WTC11 (cell line): ENCODE data around the gene MRTFB. TPM values are rescaled to one million over a fixed set of nuclear protein-coding genes. Genes with fewer than 3 reads are reported as not detected.
A peak's percentile ranks its signal among the peaks of the same experiment; 100 is the strongest.

Experiments
- ATAC-seq: fragments of 200-7000 bp; cut with Tn5 transposase; 2 replicates; pipeline ENCODE4 v1.10.0; 2021; ENCODE audit warnings: mild to moderate bottlenecking, moderate library complexity
- CTCF ChIA-PET: fragments of 300-600 bp; sonication (Branson Sonifier 250); formaldehyde crosslinking; loops from one replicate; lab custom pipeline; 2021; ENCODE audit warnings: antibody characterized with exemption; lab: Charles Lee
- POLR2A ChIA-PET: fragments of 350-600 bp; sonication (Branson Sonifier 250); formaldehyde crosslinking; loops from one replicate; lab custom pipeline; 2021; ENCODE audit warnings: antibody characterized with exemption; lab: Charles Lee
- DNase-seq: peaks from one replicate; pipeline ENCODE4 v3.0.0; 2021; ENCODE audit warnings: low spot score
- H3K27ac Mint-ChIP-seq: 2 replicates; pipeline ENCODE4 v1.8.0; 2021; ENCODE audit warnings: mixed read lengths
- H3K27me3 Mint-ChIP-seq: 2 replicates; pipeline ENCODE4 v1.8.0; 2021; ENCODE audit warnings: low read depth, mild to moderate bottlenecking, moderate library complexity, mixed read lengths
- H3K36me3 Mint-ChIP-seq: 2 replicates; pipeline ENCODE4 v1.8.0; 2021; ENCODE audit warnings: mixed read lengths
- H3K4me1 Mint-ChIP-seq: 2 replicates; pipeline ENCODE4 v1.8.0; 2022; ENCODE audit warnings: mixed read lengths
- H3K4me3 Mint-ChIP-seq: 2 replicates; pipeline ENCODE4 v1.8.0; 2021; ENCODE audit warnings: mild to moderate bottlenecking, moderate library complexity, mixed read lengths
- H3K9me3 Mint-ChIP-seq: 2 replicates; pipeline ENCODE4 v1.8.0; 2021; ENCODE audit warnings: mixed read lengths
- ATF3 ChIP-seq: sonication (generic); formaldehyde crosslinking; conservative IDR thresholded peaks from 2 replicates; pipeline ENCODE4 v1.8.1; 2022; ENCODE audit warnings: mild to moderate bottlenecking, missing genetic modification reagents
- CREM ChIP-seq: sonication (generic); formaldehyde crosslinking; IDR thresholded peaks from 2 replicates; pipeline ENCODE4 v1.8.1; 2022; ENCODE audit warnings: mild to moderate bottlenecking, missing genetic modification reagents, moderate library complexity
- E2F4 ChIP-seq: sonication (generic); formaldehyde crosslinking; IDR thresholded peaks from 2 replicates; pipeline ENCODE4 v1.8.1; 2022; ENCODE audit warnings: low read depth, mild to moderate bottlenecking, moderate library complexity, missing genetic modification reagents, borderline replicate concordance
- ELF4 ChIP-seq: sonication (generic); formaldehyde crosslinking; IDR thresholded peaks from 2 replicates; pipeline ENCODE4 v1.8.1; 2022; ENCODE audit warnings: low read depth, mild to moderate bottlenecking, moderate library complexity, missing genetic modification reagents
- ERG ChIP-seq: fragments of 250-450 bp; sonication (Bioruptor Pico); IDR thresholded peaks from 2 replicates; pipeline ENCODE4 v1.8.0; 2021; ENCODE audit warnings: mild to moderate bottlenecking
- FOXJ3 ChIP-seq: sonication (generic); formaldehyde crosslinking; IDR thresholded peaks from 2 replicates; pipeline ENCODE4 v1.9.0; 2021; ENCODE audit warnings: missing genetic modification reagents, mild to moderate bottlenecking, borderline replicate concordance
- GRHL2 ChIP-seq: fragments of 250-450 bp; sonication (Bioruptor Pico); IDR thresholded peaks from 2 replicates; pipeline ENCODE4 v1.8.0; 2022; ENCODE audit warnings: mild to moderate bottlenecking, moderate library complexity; ENCODE audit not compliant: insufficient replicate concordance, severe bottlenecking
- GTF2I ChIP-seq: fragments of 250-450 bp; sonication (Bioruptor Pico); conservative IDR thresholded peaks from 2 replicates; pipeline ENCODE4 v1.4.0; 2021; ENCODE audit warnings: mild to moderate bottlenecking
- JAZF1 ChIP-seq: fragments of 250-450 bp; sonication (Bioruptor Pico); IDR thresholded peaks from 2 replicates; pipeline ENCODE4 v1.9.0; 2021; ENCODE audit warnings: moderate library complexity, mild to moderate bottlenecking, inconsistent platforms
- RELA ChIP-seq: sonication (generic); formaldehyde crosslinking; IDR thresholded peaks from 2 replicates; pipeline ENCODE4 v1.8.1; 2022; ENCODE audit warnings: missing genetic modification reagents, mild to moderate bottlenecking, borderline replicate concordance
- TEAD4 ChIP-seq: sonication (generic); formaldehyde crosslinking; IDR thresholded peaks from 2 replicates; pipeline ENCODE4 v1.8.0; 2022; ENCODE audit warnings: mild to moderate bottlenecking, missing genetic modification reagents
- USF2 ChIP-seq: sonication (generic); formaldehyde crosslinking; IDR thresholded peaks from 2 replicates; pipeline ENCODE4 v1.8.1; 2023; ENCODE audit warnings: mild to moderate bottlenecking, missing genetic modification reagents, moderate library complexity
- ZNF671 ChIP-seq: fragments of 250-450 bp; sonication (Bioruptor Pico); IDR thresholded peaks from 2 replicates; pipeline ENCODE4 v1.8.0; 2021; ENCODE audit warnings: mild to moderate bottlenecking
- total RNA-seq: library from RNA; stranded (reverse); gene quantifications from 3 replicates; pipeline ENCODE4 v1.2.3, GENCODE V29; 2021
- TF ChIP-seq, protein P1 (sequence below): sonication (generic); formaldehyde crosslinking; IDR thresholded peaks from 2 replicates; pipeline ENCODE4 v1.8.0; 2022; ENCODE audit warnings: mild to moderate bottlenecking, missing genetic modification reagents
- TF ChIP-seq, protein P2 (sequence below): fragments of 250-450 bp; sonication (Bioruptor Pico); IDR thresholded peaks from 2 replicates; pipeline ENCODE4 v2.1.2; 2022; ENCODE audit warnings: mild to moderate bottlenecking, moderate library complexity
- TF ChIP-seq, protein P3 (sequence below): sonication (generic); formaldehyde crosslinking; IDR thresholded peaks from 2 replicates; pipeline ENCODE4 v1.8.1; 2022; ENCODE audit warnings: missing genetic modification reagents, borderline replicate concordance

MRTFB gene
- total RNA-seq, 1 experiment from 2014 or later, result 30.8 TPM

DNA sequence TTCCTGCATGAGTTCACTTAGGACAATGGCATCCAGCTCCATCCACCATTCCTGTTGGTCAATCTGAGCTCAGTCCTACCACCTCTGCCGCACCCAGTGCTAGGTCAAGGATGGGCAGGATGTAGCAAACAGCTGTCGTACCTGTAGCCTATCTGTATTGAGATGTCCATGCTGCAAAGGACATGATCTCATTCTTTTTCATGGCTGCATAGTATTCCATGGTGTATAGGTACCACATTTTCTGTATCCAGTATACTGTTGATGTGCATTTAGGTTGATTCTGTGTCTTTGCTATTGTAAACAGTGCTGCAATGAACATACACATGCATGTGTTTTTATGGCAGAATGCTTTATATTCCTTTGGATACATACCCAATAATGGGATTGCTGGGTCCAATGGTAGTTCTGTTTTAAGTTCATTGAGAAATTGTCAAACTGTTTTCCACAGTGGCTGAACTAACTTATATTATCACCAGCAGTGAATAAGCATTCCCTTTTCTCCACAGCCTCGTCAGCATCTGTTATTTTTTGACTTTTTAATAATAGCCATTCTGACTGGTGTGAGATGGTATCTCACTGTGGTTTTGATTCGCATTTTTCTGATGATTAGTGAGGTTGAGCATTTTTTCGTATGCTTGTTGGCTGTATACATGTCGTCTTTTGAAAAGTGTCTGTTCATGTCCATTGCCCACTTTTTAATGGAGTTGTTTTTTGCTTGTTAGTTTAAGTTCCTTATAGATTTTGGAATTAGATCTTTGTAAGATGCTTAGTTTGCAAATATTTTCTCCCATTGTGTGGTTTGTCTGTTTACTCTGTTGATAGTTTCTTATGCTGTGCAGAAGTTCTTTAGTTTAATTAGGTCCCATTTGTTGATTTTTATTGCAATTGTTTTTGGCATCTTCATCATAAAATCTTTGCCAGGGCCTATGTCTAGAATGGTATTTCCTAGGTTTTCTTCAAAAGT lies 7.2 kb upstream of the MRTFB start (continued):
- no peak for TF ChIP-seq ERG
- TF ChIP-seq, protein P1, sequence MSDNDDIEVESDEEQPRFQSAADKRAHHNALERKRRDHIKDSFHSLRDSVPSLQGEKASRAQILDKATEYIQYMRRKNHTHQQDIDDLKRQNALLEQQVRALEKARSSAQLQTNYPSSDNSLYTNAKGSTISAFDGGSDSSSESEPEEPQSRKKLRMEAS (CRISPR knock-in tag), result no peak
- TF ChIP-seq, protein P2, sequence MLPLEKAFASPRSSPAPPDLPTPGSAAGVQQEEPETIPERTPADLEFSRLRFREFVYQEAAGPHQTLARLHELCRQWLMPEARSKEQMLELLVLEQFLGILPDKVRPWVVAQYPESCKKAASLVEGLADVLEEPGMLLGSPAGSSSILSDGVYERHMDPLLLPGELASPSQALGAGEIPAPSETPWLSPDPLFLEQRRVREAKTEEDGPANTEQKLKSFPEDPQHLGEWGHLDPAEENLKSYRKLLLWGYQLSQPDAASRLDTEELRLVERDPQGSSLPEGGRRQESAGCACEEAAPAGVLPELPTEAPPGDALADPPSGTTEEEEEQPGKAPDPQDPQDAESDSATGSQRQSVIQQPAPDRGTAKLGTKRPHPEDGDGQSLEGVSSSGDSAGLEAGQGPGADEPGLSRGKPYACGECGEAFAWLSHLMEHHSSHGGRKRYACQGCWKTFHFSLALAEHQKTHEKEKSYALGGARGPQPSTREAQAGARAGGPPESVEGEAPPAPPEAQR (CRISPR knock-in tag), result no peak
- TF ChIP-seq TEAD4 (CRISPR knock-in tag), result no peak
- no peak for TF ChIP-seq GRHL2 (CRISPR knock-in tag)

DNA sequence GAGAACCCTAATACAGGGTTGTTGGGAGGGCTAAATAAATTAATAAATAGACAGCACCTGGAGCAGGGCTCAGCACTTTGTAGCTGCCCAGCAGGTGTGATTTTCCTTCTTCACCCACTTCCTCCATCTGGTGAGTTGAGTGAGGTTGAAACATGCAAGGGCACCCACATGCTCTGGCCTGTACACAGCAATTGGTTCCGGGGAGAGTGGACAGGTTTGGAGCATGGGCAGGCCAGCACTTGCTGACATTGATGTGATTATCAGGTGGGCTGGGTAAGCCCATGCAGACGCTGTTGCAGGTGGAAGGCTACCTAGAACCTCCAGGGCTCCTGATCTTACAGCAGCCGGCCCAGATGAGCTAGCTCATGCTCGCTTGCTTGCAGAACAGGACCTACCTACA lies 1.3 kb upstream of the MRTFB start:
- no peak for ATAC-seq
- Mint-ChIP-seq H3K9me3 (no peaks in the 10 kb centered on the region), H3K27me3 (no peaks in the 10 kb centered on the region), H3K4me1 (peaks cover 18% of the 10 kb centered on the region), H3K36me3 (no peaks in the 10 kb centered on the region), H3K4me3 (peak overlapping the region; percentile 83), H3K27ac (no peak overlapping the region; the same call in 1 of the 2 replicates)
- TF ChIP-seq ELF4 (CRISPR knock-in tag), result no peak
- no peak for TF ChIP-seq ZNF671 (CRISPR knock-in tag)
- no peak for TF ChIP-seq ATF3 (CRISPR knock-in tag)
- TF ChIP-seq, protein P3, sequence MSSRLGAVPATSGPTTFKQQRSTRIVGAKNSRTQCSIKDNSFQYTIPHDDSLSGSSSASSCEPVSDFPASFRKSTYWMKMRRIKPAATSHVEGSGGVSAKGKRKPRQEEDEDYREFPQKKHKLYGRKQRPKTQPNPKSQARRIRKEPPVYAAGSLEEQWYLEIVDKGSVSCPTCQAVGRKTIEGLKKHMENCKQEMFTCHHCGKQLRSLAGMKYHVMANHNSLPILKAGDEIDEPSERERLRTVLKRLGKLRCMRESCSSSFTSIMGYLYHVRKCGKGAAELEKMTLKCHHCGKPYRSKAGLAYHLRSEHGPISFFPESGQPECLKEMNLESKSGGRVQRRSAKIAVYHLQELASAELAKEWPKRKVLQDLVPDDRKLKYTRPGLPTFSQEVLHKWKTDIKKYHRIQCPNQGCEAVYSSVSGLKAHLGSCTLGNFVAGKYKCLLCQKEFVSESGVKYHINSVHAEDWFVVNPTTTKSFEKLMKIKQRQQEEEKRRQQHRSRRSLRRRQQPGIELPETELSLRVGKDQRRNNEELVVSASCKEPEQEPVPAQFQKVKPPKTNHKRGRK (CRISPR knock-in tag), result no peak
- TF ChIP-seq E2F4 (CRISPR knock-in tag), result no peak
- TF ChIP-seq FOXJ3, result no peak
- TF ChIP-seq USF2 (CRISPR knock-in tag), result no peak
- TF ChIP-seq CREM (CRISPR knock-in tag), result no peak
- no peak for TF ChIP-seq JAZF1 (CRISPR knock-in tag)
- TF ChIP-seq RELA (CRISPR knock-in tag), result no peak
- no peak for TF ChIP-seq GTF2I (CRISPR knock-in tag)
- ChIA-PET CTCF (no interaction called here), POLR2A (no interaction called here)
- no peak for DNase-seq
